Measurements from ENCODE around the gene UTP3. TPM values are rescaled to one million over a fixed set of nuclear protein-coding genes. Genes with fewer than 3 reads are reported as not detected.
"Not testable (repeated sequence)": the region's sequence is repeated elsewhere in the genome, so short reads cannot be mapped to it uniquely, and the experiment has no call there.

The UTP3 gene
- total RNA-seq = 10 to 100 TPM; 35.7 to 39.1 TPM

- H3K4me1 Mint-ChIP-seq = peaks cover 28% of the 10 kb centered on the region
- POLR2A ChIA-PET = interaction anchor here (0.8 to 5.3 kb wide), 10 partner anchors 10 to 308 kb away, joined by 3 to 44 read pairs (median 6); partner anchors contain the start of gene GRSF1
Observed at GRCh38 chr4:70687821-70688794, at the start of gene UTP3. UTP3 (plus strand) TSS chr4:70688532; CDS start chr4:70688678, 146 bp downstream.

GRCh38 chr4:70640192-70640591 is 48.1 kb upstream of the UTP3 start:
- Mint-ChIP-seq H3K27ac (no peak overlapping the region), H3K9me3 (no peaks in the 10 kb centered on the region), H3K4me1 (peaks cover 2% of the 10 kb centered on the region), H3K27me3 (no peaks in the 10 kb centered on the region), H3K4me3 (no peak overlapping the region), H3K36me3 (no peaks in the 10 kb centered on the region)
- ATAC-seq (ENCODE audit: low read depth) (no peak), DNase-seq (no peak)
- POLR2A ChIA-PET = no interaction called here

More at GRCh38 chr4:70687821-70688794, at the start of gene UTP3:
- Mint-ChIP-seq H3K27me3 (no peaks in the 10 kb centered on the region), H3K4me3 (peak within 1 kb of the TSS; percentile 89), H3K36me3 (peaks cover 17% of the 10 kb centered on the region), H3K9me3 (no peaks in the 10 kb centered on the region), H3K27ac (peak within 1 kb of the TSS; percentile 96)
- ATAC-seq (ENCODE audit: low read depth) (peak; percentile 94), DNase-seq (peak; percentile 91)

- H3K27ac Mint-ChIP-seq; DNase-seq; POLR2A ChIA-PET; H3K27me3 Mint-ChIP-seq; ATAC-seq (ENCODE audit: low read depth); H3K4me1 Mint-ChIP-seq; H3K36me3 Mint-ChIP-seq; H3K4me3 Mint-ChIP-seq; H3K9me3 Mint-ChIP-seq: not testable (repeated sequence)
Observed at GRCh38 chr4:70650741-70651140, 37.6 kb upstream of the UTP3 start.

- Mint-ChIP-seq H3K36me3 (no peaks in the 10 kb centered on the region), H3K9me3 (no peaks in the 10 kb centered on the region), H3K4me1 (peaks cover 5% of the 10 kb centered on the region), H3K4me3 (no peak overlapping the region), H3K27me3 (peaks cover 10% of the 10 kb centered on the region), H3K27ac (no peak overlapping the region)
- POLR2A ChIA-PET = interaction anchor here (0.7 to 1.3 kb wide), 2 partner anchors 7 to 53 kb away, joined by 7 read pairs; no protein-coding TSS in a partner anchor
- ATAC-seq (ENCODE audit: low read depth) (peak; percentile 67), DNase-seq (no peak)
Observed at GRCh38 chr4:70651864-70652506, 36.3 kb upstream of the UTP3 start.

GRCh38 chr4:70654605-70655011 is 33.7 kb upstream of the UTP3 start:
- no peaks in the 10 kb centered on the region for H3K9me3 Mint-ChIP-seq
- no peak for ATAC-seq (ENCODE audit: low read depth)
- no peak overlapping the region for H3K4me3 Mint-ChIP-seq

GRCh38 chr4:70657326-70657725 is 31.0 kb upstream of the UTP3 start:
- Mint-ChIP-seq H3K27ac (no peak overlapping the region), H3K27me3 (peaks cover 12% of the 10 kb centered on the region), H3K36me3 (no peaks in the 10 kb centered on the region), H3K4me3 (no peak overlapping the region), H3K9me3 (no peaks in the 10 kb centered on the region), H3K4me1 (peaks cover 13% of the 10 kb centered on the region)
- POLR2A ChIA-PET = no interaction called here
- no peak for DNase-seq
- no peak for ATAC-seq (ENCODE audit: low read depth)

More at GRCh38 chr4:70654605-70655011, 33.7 kb upstream of the UTP3 start:
- no peak for DNase-seq
- Mint-ChIP-seq H3K36me3 (no peaks in the 10 kb centered on the region), H3K4me1 (peaks cover 7% of the 10 kb centered on the region), H3K27me3 (peaks cover 12% of the 10 kb centered on the region), H3K27ac (no peak overlapping the region)
- POLR2A ChIA-PET = no interaction called here

- peaks cover 11% of the 10 kb centered on the region for H3K27me3 Mint-ChIP-seq
- H3K4me1 Mint-ChIP-seq = peaks cover 13% of the 10 kb centered on the region
- no peaks in the 10 kb centered on the region for H3K36me3 Mint-ChIP-seq
- H3K27ac Mint-ChIP-seq = no peak overlapping the region
- POLR2A ChIA-PET = no interaction called here
- no peak overlapping the region for H3K4me3 Mint-ChIP-seq
- DNase-seq (no peak), ATAC-seq (ENCODE audit: low read depth) (no peak)
- H3K9me3 Mint-ChIP-seq = no peaks in the 10 kb centered on the region
Observed at GRCh38 chr4:70658418-70658817, 29.9 kb upstream of the UTP3 start.

GRCh38 chr4:70660106-70660505 is 28.2 kb upstream of the UTP3 start:
- no peaks in the 10 kb centered on the region for H3K9me3 Mint-ChIP-seq
- no peaks in the 10 kb centered on the region for H3K36me3 Mint-ChIP-seq
- H3K27me3 Mint-ChIP-seq = peaks cover 3% of the 10 kb centered on the region
- POLR2A ChIA-PET = no interaction called here
- ATAC-seq (ENCODE audit: low read depth) (no peak), DNase-seq (no peak)
- H3K4me3 Mint-ChIP-seq = no peak overlapping the region
- H3K4me1 Mint-ChIP-seq = peaks cover 13% of the 10 kb centered on the region
- no peak overlapping the region for H3K27ac Mint-ChIP-seq

- H3K4me3 Mint-ChIP-seq, H3K27me3 Mint-ChIP-seq, DNase-seq, H3K27ac Mint-ChIP-seq, H3K9me3 Mint-ChIP-seq, H3K36me3 Mint-ChIP-seq: not testable (repeated sequence)
- peak; percentile 30 for ATAC-seq (ENCODE audit: low read depth)
- POLR2A ChIA-PET = interaction anchor here (1.0 to 1.6 kb wide), 2 partner anchors 17 to 44 kb away, joined by 3 to 4 read pairs; no protein-coding TSS in a partner anchor
- peaks cover 13% of the 10 kb centered on the region for H3K4me1 Mint-ChIP-seq
Observed at GRCh38 chr4:70661309-70661922, 26.9 kb upstream of the UTP3 start.

- POLR2A ChIA-PET = no interaction called here
- no peak within 1 kb of the TSS for H3K27ac Mint-ChIP-seq
Observed at GRCh38 chr4:70666369-70666768, 22.0 kb upstream of the UTP3 start, which contains the start of gene JCHAIN. JCHAIN (minus strand) TSS chr4:70666508; CDS start chr4:70666490, 18 bp downstream.

GRCh38 chr4:70667740-70668535 is 20.4 kb upstream of the UTP3 start:
- DNase-seq = no peak
- Mint-ChIP-seq H3K4me3 (no peak overlapping the region), H3K27ac (no peak overlapping the region), H3K27me3 (peaks cover 6% of the 10 kb centered on the region), H3K9me3 (no peaks in the 10 kb centered on the region), H3K36me3 (no peaks in the 10 kb centered on the region), H3K4me1 (peaks cover 5% of the 10 kb centered on the region)
- POLR2A ChIA-PET = no interaction called here
- ATAC-seq (ENCODE audit: low read depth) = peak; percentile 33

More at GRCh38 chr4:70666369-70666768, 22.0 kb upstream of the UTP3 start, which contains the start of gene JCHAIN:
- DNase-seq (no peak), ATAC-seq (ENCODE audit: low read depth) (no peak)
- no peaks in the 10 kb centered on the region for H3K9me3 Mint-ChIP-seq
- peaks cover 8% of the 10 kb centered on the region for H3K4me1 Mint-ChIP-seq
- no peak within 1 kb of the TSS for H3K4me3 Mint-ChIP-seq
- no peaks in the 10 kb centered on the region for H3K36me3 Mint-ChIP-seq
- H3K27me3 Mint-ChIP-seq = peaks cover 5% of the 10 kb centered on the region

GRCh38 chr4:70670332-70671014 is 17.9 kb upstream of the UTP3 start:
- Mint-ChIP-seq H3K9me3 (no peaks in the 10 kb centered on the region), H3K36me3 (no peaks in the 10 kb centered on the region), H3K4me3 (no peak overlapping the region), H3K4me1 (peaks cover 5% of the 10 kb centered on the region), H3K27me3 (peaks cover 9% of the 10 kb centered on the region), H3K27ac (no peak overlapping the region)
- no peak for ATAC-seq (ENCODE audit: low read depth)
- no peak for DNase-seq
- POLR2A ChIA-PET = interaction anchor here (0.5 kb wide), 1 partner anchor 580 kb away, joined by 3 read pairs; no protein-coding TSS in a partner anchor

Data from activated naive CD8-positive, alpha-beta T cell treated with anti-CD3 and anti-CD28 coated beads, Interleukin-2, amount 10 ng/mL, durations not matched to agents 7 days and 5 days (primary cell).